ENCODE data around the gene ZNF213. TPM values are rescaled to one million over a fixed set of nuclear protein-coding genes. Genes with fewer than 3 reads are reported as not detected.

ZNF213 gene
- total RNA-seq, 1 donor, result 8.0 TPM

- peaks cover 8% of the 10 kb centered on the region for H3K4me1 ChIP-seq (ENCODE audit: insufficient read depth, low read length)
- H3K79me2 ChIP-seq (ENCODE audit: insufficient read depth, low read length), result peaks cover 17% of the 10 kb centered on the region
- peaks cover 17% of the 10 kb centered on the region for H3K36me3 ChIP-seq (ENCODE audit: insufficient read depth, low read length)
- no peaks in the 10 kb centered on the region for H3K27me3 ChIP-seq (ENCODE audit: insufficient read depth, low read length)
- no peak overlapping the region for H3K27ac ChIP-seq (ENCODE audit: low read depth, low read length)
- H3K9me3 ChIP-seq (ENCODE audit: low read depth, low read length), result no peaks in the 10 kb centered on the region
- H3K4me2 ChIP-seq (ENCODE audit: insufficient read depth, low read length), result no peak overlapping the region
- H4K20me1 ChIP-seq (ENCODE audit: insufficient read depth, low read length), result peaks cover 5% of the 10 kb centered on the region
- no peak overlapping the region for H3K4me3 ChIP-seq (ENCODE audit: insufficient read depth, low read length)
- peak; percentile 72 for DNase-seq (ENCODE audit: insufficient read length, low spot score, missing footprints)
- no peak overlapping the region for H2AFZ ChIP-seq (ENCODE audit: low read length)
- no peak for TF ChIP-seq CTCF (IDR thresholded peaks at IDR 0.05; ENCODE audit: extremely low read depth, low read depth, low read length)
Measured at GRCh38 chr16:3118204-3118790, 16.5 kb upstream of the ZNF213 start.

GRCh38 chr16:3118846-3119245 lies 16.0 kb upstream of the ZNF213 start:
- peak; percentile 58 for DNase-seq (ENCODE audit: insufficient read length, low spot score, missing footprints)
- Histone ChIP-seq H3K9me3 (ENCODE audit: low read depth, low read length) (no peaks in the 10 kb centered on the region), H3K27me3 (ENCODE audit: insufficient read depth, low read length) (no peaks in the 10 kb centered on the region)

GRCh38 chr16:3119286-3119685 lies 15.5 kb upstream of the ZNF213 start:
- Histone ChIP-seq H3K27ac (ENCODE audit: low read depth, low read length) (no peak overlapping the region), H3K4me2 (ENCODE audit: insufficient read depth, low read length) (no peak overlapping the region), H3K27me3 (ENCODE audit: insufficient read depth, low read length) (no peaks in the 10 kb centered on the region), H3K4me1 (ENCODE audit: insufficient read depth, low read length) (peaks cover 7% of the 10 kb centered on the region), H3K4me3 (ENCODE audit: insufficient read depth, low read length) (no peak overlapping the region), H4K20me1 (ENCODE audit: insufficient read depth, low read length) (no peaks in the 10 kb centered on the region), H2AFZ (ENCODE audit: low read length) (no peak overlapping the region), H3K9me3 (ENCODE audit: low read depth, low read length) (no peaks in the 10 kb centered on the region), H3K79me2 (ENCODE audit: insufficient read depth, low read length) (peaks cover 7% of the 10 kb centered on the region), H3K36me3 (ENCODE audit: insufficient read depth, low read length) (peaks cover 17% of the 10 kb centered on the region)
- DNase-seq (ENCODE audit: insufficient read length, low spot score, missing footprints), result peak; percentile 38
- no peak for TF ChIP-seq CTCF (IDR thresholded peaks at IDR 0.05; ENCODE audit: extremely low read depth, low read depth, low read length)

More at GRCh38 chr16:3118846-3119245, 16.0 kb upstream of the ZNF213 start:
- Histone ChIP-seq H3K4me2 (ENCODE audit: insufficient read depth, low read length) (no peak overlapping the region), H4K20me1 (ENCODE audit: insufficient read depth, low read length) (peaks cover 2% of the 10 kb centered on the region), H3K79me2 (ENCODE audit: insufficient read depth, low read length) (peaks cover 11% of the 10 kb centered on the region), H3K36me3 (ENCODE audit: insufficient read depth, low read length) (peaks cover 17% of the 10 kb centered on the region), H3K4me3 (ENCODE audit: insufficient read depth, low read length) (no peak overlapping the region), H3K4me1 (ENCODE audit: insufficient read depth, low read length) (peaks cover 8% of the 10 kb centered on the region), H3K27ac (ENCODE audit: low read depth, low read length) (no peak overlapping the region), H2AFZ (ENCODE audit: low read length) (no peak overlapping the region)
- no peak for TF ChIP-seq CTCF (IDR thresholded peaks at IDR 0.05; ENCODE audit: extremely low read depth, low read depth, low read length)

- Histone ChIP-seq H3K4me3 (ENCODE audit: insufficient read depth, low read length) (no peak overlapping the region), H3K4me2 (ENCODE audit: insufficient read depth, low read length) (no peak overlapping the region), H4K20me1 (ENCODE audit: insufficient read depth, low read length) (no peaks in the 10 kb centered on the region), H3K36me3 (ENCODE audit: insufficient read depth, low read length) (peaks cover 17% of the 10 kb centered on the region), H2AFZ (ENCODE audit: low read length) (no peak overlapping the region), H3K79me2 (ENCODE audit: insufficient read depth, low read length) (peaks cover 4% of the 10 kb centered on the region), H3K27ac (ENCODE audit: low read depth, low read length) (no peak overlapping the region), H3K27me3 (ENCODE audit: insufficient read depth, low read length) (no peaks in the 10 kb centered on the region), H3K9me3 (ENCODE audit: low read depth, low read length) (no peaks in the 10 kb centered on the region), H3K4me1 (ENCODE audit: insufficient read depth, low read length) (peaks cover 7% of the 10 kb centered on the region)
- no peak for TF ChIP-seq CTCF (IDR thresholded peaks at IDR 0.05; ENCODE audit: extremely low read depth, low read depth, low read length)
- peak; percentile 10 for DNase-seq (ENCODE audit: insufficient read length, low spot score, missing footprints)
Measured at GRCh38 chr16:3119701-3120408, 15.0 kb upstream of the ZNF213 start.

All from osteoblast (primary cell).